H1 (cell line): ENCODE measurements around the gene HDAC11. TPM values are rescaled to one million over a fixed set of nuclear protein-coding genes. Genes with fewer than 3 reads are reported as not detected.

Source experiments
- CREB1 ChIP-seq: IDR thresholded peaks from 2 replicates; pipeline ENCODE4 v1.6.1; 2012; ENCODE audit warnings: inconsistent platforms
- HDAC6 ChIP-seq: IDR thresholded peaks from one replicate; pipeline ENCODE4 v1.7.1; 2012; ENCODE audit warnings: low read depth, mild to moderate bottlenecking, inconsistent platforms, low read length, moderate library complexity
- POU5F1 ChIP-seq: IDR thresholded peaks from 2 replicates; pipeline ENCODE4 v1.6.1; 2011; ENCODE audit warnings: low read depth, mild to moderate bottlenecking, low read length, moderate library complexity
- SUZ12 ChIP-seq: fragments of 200-600 bp; sonication (generic); IDR thresholded peaks from 2 replicates; pipeline ENCODE4 v1.6.1; 2012; ENCODE audit warnings: mild to moderate bottlenecking, inconsistent platforms, low read length, moderate library complexity, mixed read lengths
- polyA plus RNA-seq, 7 experiments: library from polyadenylated mRNA; depleted of rRNA in 3 of 7; stranded (reverse) in 5 of 7; unstranded in 2 of 7; fragments of >200 nt in 5 of 7; fragments of 200-250 nt in 2 of 7; gene quantifications; 1 replicate in 5 of 7; 2 replicates in 1 of 7; 4 replicates in 1 of 7; pipeline versions ENCODE4 v1.2.1 to v1.2.3, GENCODE V29; 2011 to 2013; ENCODE audit warnings: missing spikeins in 2 of 7, mixed read lengths in 2 of 7
- total RNA-seq: library from RNA; stranded (reverse); fragmentation: NEBNext Ultra II Directional; extraction: Animal tissue kit (Norgen Biotek cat#: 25700); gene quantifications from 2 replicates; pipeline ENCODE4 v1.2.1, GENCODE V29; 2021
- TF ChIP-seq, protein P1 (sequence below): fragments of 300-600 bp; sonication (generic); IDR thresholded peaks from 2 replicates; pipeline ENCODE4 v1.7.1; 2012; ENCODE audit warnings: low read length, moderate library complexity, mild to moderate bottlenecking, inconsistent platforms; ENCODE audit not compliant: insufficient replicate concordance

Gene HDAC11
- total and polyA plus RNA-seq, 2 of the 8 experiments (the other 6 are each of a cell fraction or from before 2014, with no cell fraction given): 6.8 to 7.4 TPM

DNA sequence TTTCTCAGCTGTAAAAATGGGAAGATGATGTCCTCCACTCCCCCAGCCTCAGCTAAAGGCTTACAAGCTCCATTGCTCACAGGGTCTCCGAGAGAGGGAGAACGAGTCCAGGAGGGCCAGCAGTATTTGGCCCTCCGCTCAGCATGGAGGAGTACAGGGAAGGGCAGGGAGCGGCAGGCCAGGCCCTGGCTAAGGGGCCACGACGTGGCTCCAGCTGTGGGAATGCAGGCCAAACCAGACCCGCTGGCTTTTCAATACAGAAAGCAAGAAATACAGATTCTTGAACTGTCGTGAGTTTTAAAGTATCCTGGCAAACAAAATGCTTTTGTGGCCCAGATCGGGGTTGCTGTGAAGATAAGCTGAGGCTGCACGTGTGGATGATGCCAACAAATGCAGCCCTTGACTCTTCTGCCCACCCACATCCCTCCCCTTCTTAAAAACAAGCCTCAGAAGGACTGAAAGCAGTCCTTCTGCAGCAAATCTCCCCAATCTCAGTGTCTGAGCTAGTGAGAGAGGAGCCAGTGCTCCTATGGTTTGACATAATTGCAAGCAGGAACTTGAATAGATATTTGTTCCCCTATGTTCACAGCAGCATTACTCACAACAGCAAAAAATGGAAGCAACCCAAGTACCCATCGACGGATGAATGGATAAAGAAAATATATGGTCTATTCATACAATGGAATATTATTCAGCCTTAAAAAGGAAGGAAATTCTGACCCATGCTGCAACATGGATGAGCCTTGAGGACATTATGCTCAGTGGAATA lies 50.3 kb downstream of the HDAC11 start (continued):
- TF ChIP-seq, protein P1, sequence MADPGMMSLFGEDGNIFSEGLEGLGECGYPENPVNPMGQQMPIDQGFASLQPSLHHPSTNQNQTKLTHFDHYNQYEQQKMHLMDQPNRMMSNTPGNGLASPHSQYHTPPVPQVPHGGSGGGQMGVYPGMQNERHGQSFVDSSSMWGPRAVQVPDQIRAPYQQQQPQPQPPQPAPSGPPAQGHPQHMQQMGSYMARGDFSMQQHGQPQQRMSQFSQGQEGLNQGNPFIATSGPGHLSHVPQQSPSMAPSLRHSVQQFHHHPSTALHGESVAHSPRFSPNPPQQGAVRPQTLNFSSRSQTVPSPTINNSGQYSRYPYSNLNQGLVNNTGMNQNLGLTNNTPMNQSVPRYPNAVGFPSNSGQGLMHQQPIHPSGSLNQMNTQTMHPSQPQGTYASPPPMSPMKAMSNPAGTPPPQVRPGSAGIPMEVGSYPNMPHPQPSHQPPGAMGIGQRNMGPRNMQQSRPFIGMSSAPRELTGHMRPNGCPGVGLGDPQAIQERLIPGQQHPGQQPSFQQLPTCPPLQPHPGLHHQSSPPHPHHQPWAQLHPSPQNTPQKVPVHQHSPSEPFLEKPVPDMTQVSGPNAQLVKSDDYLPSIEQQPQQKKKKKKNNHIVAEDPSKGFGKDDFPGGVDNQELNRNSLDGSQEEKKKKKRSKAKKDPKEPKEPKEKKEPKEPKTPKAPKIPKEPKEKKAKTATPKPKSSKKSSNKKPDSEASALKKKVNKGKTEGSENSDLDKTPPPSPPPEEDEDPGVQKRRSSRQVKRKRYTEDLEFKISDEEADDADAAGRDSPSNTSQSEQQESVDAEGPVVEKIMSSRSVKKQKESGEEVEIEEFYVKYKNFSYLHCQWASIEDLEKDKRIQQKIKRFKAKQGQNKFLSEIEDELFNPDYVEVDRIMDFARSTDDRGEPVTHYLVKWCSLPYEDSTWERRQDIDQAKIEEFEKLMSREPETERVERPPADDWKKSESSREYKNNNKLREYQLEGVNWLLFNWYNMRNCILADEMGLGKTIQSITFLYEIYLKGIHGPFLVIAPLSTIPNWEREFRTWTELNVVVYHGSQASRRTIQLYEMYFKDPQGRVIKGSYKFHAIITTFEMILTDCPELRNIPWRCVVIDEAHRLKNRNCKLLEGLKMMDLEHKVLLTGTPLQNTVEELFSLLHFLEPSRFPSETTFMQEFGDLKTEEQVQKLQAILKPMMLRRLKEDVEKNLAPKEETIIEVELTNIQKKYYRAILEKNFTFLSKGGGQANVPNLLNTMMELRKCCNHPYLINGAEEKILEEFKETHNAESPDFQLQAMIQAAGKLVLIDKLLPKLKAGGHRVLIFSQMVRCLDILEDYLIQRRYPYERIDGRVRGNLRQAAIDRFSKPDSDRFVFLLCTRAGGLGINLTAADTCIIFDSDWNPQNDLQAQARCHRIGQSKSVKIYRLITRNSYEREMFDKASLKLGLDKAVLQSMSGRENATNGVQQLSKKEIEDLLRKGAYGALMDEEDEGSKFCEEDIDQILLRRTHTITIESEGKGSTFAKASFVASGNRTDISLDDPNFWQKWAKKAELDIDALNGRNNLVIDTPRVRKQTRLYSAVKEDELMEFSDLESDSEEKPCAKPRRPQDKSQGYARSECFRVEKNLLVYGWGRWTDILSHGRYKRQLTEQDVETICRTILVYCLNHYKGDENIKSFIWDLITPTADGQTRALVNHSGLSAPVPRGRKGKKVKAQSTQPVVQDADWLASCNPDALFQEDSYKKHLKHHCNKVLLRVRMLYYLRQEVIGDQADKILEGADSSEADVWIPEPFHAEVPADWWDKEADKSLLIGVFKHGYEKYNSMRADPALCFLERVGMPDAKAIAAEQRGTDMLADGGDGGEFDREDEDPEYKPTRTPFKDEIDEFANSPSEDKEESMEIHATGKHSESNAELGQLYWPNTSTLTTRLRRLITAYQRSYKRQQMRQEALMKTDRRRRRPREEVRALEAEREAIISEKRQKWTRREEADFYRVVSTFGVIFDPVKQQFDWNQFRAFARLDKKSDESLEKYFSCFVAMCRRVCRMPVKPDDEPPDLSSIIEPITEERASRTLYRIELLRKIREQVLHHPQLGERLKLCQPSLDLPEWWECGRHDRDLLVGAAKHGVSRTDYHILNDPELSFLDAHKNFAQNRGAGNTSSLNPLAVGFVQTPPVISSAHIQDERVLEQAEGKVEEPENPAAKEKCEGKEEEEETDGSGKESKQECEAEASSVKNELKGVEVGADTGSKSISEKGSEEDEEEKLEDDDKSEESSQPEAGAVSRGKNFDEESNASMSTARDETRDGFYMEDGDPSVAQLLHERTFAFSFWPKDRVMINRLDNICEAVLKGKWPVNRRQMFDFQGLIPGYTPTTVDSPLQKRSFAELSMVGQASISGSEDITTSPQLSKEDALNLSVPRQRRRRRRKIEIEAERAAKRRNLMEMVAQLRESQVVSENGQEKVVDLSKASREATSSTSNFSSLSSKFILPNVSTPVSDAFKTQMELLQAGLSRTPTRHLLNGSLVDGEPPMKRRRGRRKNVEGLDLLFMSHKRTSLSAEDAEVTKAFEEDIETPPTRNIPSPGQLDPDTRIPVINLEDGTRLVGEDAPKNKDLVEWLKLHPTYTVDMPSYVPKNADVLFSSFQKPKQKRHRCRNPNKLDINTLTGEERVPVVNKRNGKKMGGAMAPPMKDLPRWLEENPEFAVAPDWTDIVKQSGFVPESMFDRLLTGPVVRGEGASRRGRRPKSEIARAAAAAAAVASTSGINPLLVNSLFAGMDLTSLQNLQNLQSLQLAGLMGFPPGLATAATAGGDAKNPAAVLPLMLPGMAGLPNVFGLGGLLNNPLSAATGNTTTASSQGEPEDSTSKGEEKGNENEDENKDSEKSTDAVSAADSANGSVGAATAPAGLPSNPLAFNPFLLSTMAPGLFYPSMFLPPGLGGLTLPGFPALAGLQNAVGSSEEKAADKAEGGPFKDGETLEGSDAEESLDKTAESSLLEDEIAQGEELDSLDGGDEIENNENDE: no peak
- TF ChIP-seq CREB1 (no peak), HDAC6 (no peak), SUZ12 (no peak), POU5F1 (no peak)
